Central memory CD8-positive, alpha-beta T cell (primary cell): Measurements from ENCODE around the gene GALNT9.

ENCODE experiments used
- ATAC-seq: fragments of 150-1000 bp; cut with Tn5 transposase; replicated peaks from 2 replicates; pipeline ENCODE4 v1.10.0; 2022; ENCODE audit warnings: mild to moderate bottlenecking, moderate FRiP score, moderate number of reproducible peaks; ENCODE audit not compliant: poor library complexity, severe bottlenecking; ENCODE audit errors: extremely low read depth
- DNase-seq, 2 donors: peaks; one replicate each; pipeline ENCODE4 v3.0.0; 2021; ENCODE audit warnings: low spot score in 2 of 2
- H3K27ac Mint-ChIP-seq: one replicate; pipeline ENCODE4 v1.8.0; 2022; ENCODE audit warnings: low read depth, mild to moderate bottlenecking, moderate library complexity, mixed read lengths
- H3K27me3 Mint-ChIP-seq: one replicate; pipeline ENCODE4 v1.8.0; 2022; ENCODE audit warnings: mixed read lengths
- H3K36me3 Mint-ChIP-seq: one replicate; pipeline ENCODE4 v1.8.0; 2022; ENCODE audit warnings: mild to moderate bottlenecking, moderate library complexity, mixed read lengths; ENCODE audit not compliant: insufficient read depth
- H3K4me1 Mint-ChIP-seq: one replicate; pipeline ENCODE4 v1.8.0; 2022; ENCODE audit warnings: mixed read lengths
- H3K4me3 Mint-ChIP-seq: one replicate; pipeline ENCODE4 v1.8.0; 2022; ENCODE audit warnings: mild to moderate bottlenecking, moderate library complexity, mixed read lengths
- H3K9me3 Mint-ChIP-seq: one replicate; pipeline ENCODE4 v1.8.0; 2022; ENCODE audit warnings: mixed read lengths

Gene GALNT9

GRCh38 chr12:132355742-132356681 lies 26.6 kb upstream of the GALNT9 start:
- Mint-ChIP-seq H3K4me1 (no peaks in the 10 kb centered on the region), H3K27ac (no peak overlapping the region), H3K4me3 (no peak overlapping the region), H3K36me3 (no peaks in the 10 kb centered on the region), H3K27me3 (no peaks in the 10 kb centered on the region), H3K9me3 (no peaks in the 10 kb centered on the region)
- ATAC-seq (no peak), DNase-seq (no peak)

- H3K36me3 Mint-ChIP-seq = no peaks in the 10 kb centered on the region
- H3K9me3 Mint-ChIP-seq = no peaks in the 10 kb centered on the region
- DNase-seq = no peak
These were observed 25.7 kb upstream of the GALNT9 start for GRCh38 chr12:132354982-132355680.

GRCh38 chr12:132354211-132354981 lies 25.0 kb upstream of the GALNT9 start:
- H3K4me1 Mint-ChIP-seq = no peaks in the 10 kb centered on the region

More at GRCh38 chr12:132354982-132355680, 25.7 kb upstream of the GALNT9 start:
- Mint-ChIP-seq H3K27me3 (no peaks in the 10 kb centered on the region), H3K27ac (no peak overlapping the region), H3K4me3 (no peak overlapping the region), H3K4me1 (no peaks in the 10 kb centered on the region)
- ATAC-seq = no peak

GRCh38 chr12:132353811-132354210 lies 24.4 kb upstream of the GALNT9 start:
- no peak overlapping the region for H3K4me3 Mint-ChIP-seq
- H3K9me3 Mint-ChIP-seq = no peaks in the 10 kb centered on the region
- no peak overlapping the region for H3K27ac Mint-ChIP-seq
- H3K36me3 Mint-ChIP-seq = no peaks in the 10 kb centered on the region
- ATAC-seq (no peak), DNase-seq (no peak)
- no peaks in the 10 kb centered on the region for H3K27me3 Mint-ChIP-seq
- H3K4me1 Mint-ChIP-seq = no peaks in the 10 kb centered on the region

More at GRCh38 chr12:132354211-132354981, 25.0 kb upstream of the GALNT9 start:
- no peaks in the 10 kb centered on the region for H3K9me3 Mint-ChIP-seq
- no peak overlapping the region for H3K4me3 Mint-ChIP-seq
- no peak for ATAC-seq
- no peaks in the 10 kb centered on the region for H3K36me3 Mint-ChIP-seq
- no peak overlapping the region for H3K27ac Mint-ChIP-seq
- H3K27me3 Mint-ChIP-seq = no peaks in the 10 kb centered on the region
- DNase-seq = no peak

- H3K4me1 Mint-ChIP-seq = no peaks in the 10 kb centered on the region
- H3K9me3 Mint-ChIP-seq = no peaks in the 10 kb centered on the region
- no peak overlapping the region for H3K27ac Mint-ChIP-seq
- DNase-seq (no peak), ATAC-seq (no peak)
- no peaks in the 10 kb centered on the region for H3K36me3 Mint-ChIP-seq
- H3K4me3 Mint-ChIP-seq = no peak overlapping the region
- H3K27me3 Mint-ChIP-seq = no peaks in the 10 kb centered on the region
These were observed 23.8 kb upstream of the GALNT9 start for GRCh38 chr12:132352896-132353800.

- no peaks in the 10 kb centered on the region for H3K9me3 Mint-ChIP-seq
- no peaks in the 10 kb centered on the region for H3K27me3 Mint-ChIP-seq
- DNase-seq (no peak), ATAC-seq (no peak)
- no peak overlapping the region for H3K27ac Mint-ChIP-seq
- no peaks in the 10 kb centered on the region for H3K36me3 Mint-ChIP-seq
- no peak overlapping the region for H3K4me3 Mint-ChIP-seq
- H3K4me1 Mint-ChIP-seq = no peaks in the 10 kb centered on the region
These were observed 22.5 kb upstream of the GALNT9 start for GRCh38 chr12:132351751-132352495.

GRCh38 chr12:132349501-132350131 lies 20.2 kb upstream of the GALNT9 start:
- no peaks in the 10 kb centered on the region for H3K9me3 Mint-ChIP-seq
- H3K36me3 Mint-ChIP-seq = no peaks in the 10 kb centered on the region
- H3K27me3 Mint-ChIP-seq = no peaks in the 10 kb centered on the region
- no peak overlapping the region for H3K4me3 Mint-ChIP-seq
- no peaks in the 10 kb centered on the region for H3K4me1 Mint-ChIP-seq
- ATAC-seq (no peak), DNase-seq (no peak)
- no peak overlapping the region for H3K27ac Mint-ChIP-seq

- no peak for DNase-seq
- no peak overlapping the region for H3K27ac Mint-ChIP-seq
- no peaks in the 10 kb centered on the region for H3K36me3 Mint-ChIP-seq
- no peak overlapping the region for H3K4me3 Mint-ChIP-seq
- no peak for ATAC-seq
- no peaks in the 10 kb centered on the region for H3K4me1 Mint-ChIP-seq
- no peaks in the 10 kb centered on the region for H3K9me3 Mint-ChIP-seq
- H3K27me3 Mint-ChIP-seq = no peaks in the 10 kb centered on the region
These were observed 18.8 kb upstream of the GALNT9 start for GRCh38 chr12:132348176-132348575.

- no peaks in the 10 kb centered on the region for H3K9me3 Mint-ChIP-seq
These were observed 17.9 kb upstream of the GALNT9 start for GRCh38 chr12:132347176-132347855.

GRCh38 chr12:132346471-132347175 lies 17.2 kb upstream of the GALNT9 start:
- DNase-seq (no peak), ATAC-seq (no peak)
- Mint-ChIP-seq H3K4me3 (no peak overlapping the region), H3K4me1 (no peaks in the 10 kb centered on the region), H3K9me3 (no peaks in the 10 kb centered on the region), H3K27ac (no peak overlapping the region), H3K27me3 (no peaks in the 10 kb centered on the region), H3K36me3 (no peaks in the 10 kb centered on the region)

More at GRCh38 chr12:132347176-132347855, 17.9 kb upstream of the GALNT9 start:
- DNase-seq (no peak), ATAC-seq (no peak)
- no peaks in the 10 kb centered on the region for H3K27me3 Mint-ChIP-seq
- no peak overlapping the region for H3K4me3 Mint-ChIP-seq
- H3K36me3 Mint-ChIP-seq = no peaks in the 10 kb centered on the region
- H3K27ac Mint-ChIP-seq = no peak overlapping the region
- no peaks in the 10 kb centered on the region for H3K4me1 Mint-ChIP-seq
